Measurements from ENCODE around the gene CWC27.

Gene CWC27

GRCh38 chr5:65050826-65051498, 282.2 kb downstream of the CWC27 start:
- Histone ChIP-seq H3K27ac (no peak overlapping the region), H3K4me3 (IDR thresholded peaks at IDR 0.05; ENCODE audit: insufficient read depth, low read depth, low read length) (no peak overlapping the region), H3K9ac (no peak overlapping the region), H3K4me2 (no peak overlapping the region), H2AFZ (ENCODE audit: low read depth) (no peak overlapping the region), H3K4me1 (ENCODE audit: low read depth, poor library complexity, severe bottlenecking) (peaks cover 5% of the 10 kb centered on the region), H4K20me1 (ENCODE audit: insufficient read depth) (no peaks in the 10 kb centered on the region), H3K27me3 (ENCODE audit: insufficient read depth, low read depth) (no peaks in the 10 kb centered on the region), H3K79me2 (ENCODE audit: insufficient read depth, low read depth) (no peaks in the 10 kb centered on the region), H3K36me3 (ENCODE audit: insufficient read depth) (no peaks in the 10 kb centered on the region)
- TF ChIP-seq CTCF (conservative IDR thresholded peaks at IDR 0.05; ENCODE audit: low read depth, low read length), result no peak

GRCh38 chr5:65055938-65056337, 287.2 kb downstream of the CWC27 start:
- Histone ChIP-seq H4K20me1 (ENCODE audit: insufficient read depth) (no peaks in the 10 kb centered on the region), H3K79me2 (ENCODE audit: insufficient read depth, low read depth) (no peaks in the 10 kb centered on the region), H3K27ac (no peak overlapping the region), H3K27me3 (ENCODE audit: insufficient read depth, low read depth) (no peaks in the 10 kb centered on the region), H2AFZ (ENCODE audit: low read depth) (no peak overlapping the region), H3K4me3 (IDR thresholded peaks at IDR 0.05; ENCODE audit: insufficient read depth, low read depth, low read length) (no peak overlapping the region), H3K4me2 (no peak overlapping the region), H3K36me3 (ENCODE audit: insufficient read depth) (no peaks in the 10 kb centered on the region), H3K9ac (no peak overlapping the region), H3K4me1 (ENCODE audit: low read depth, poor library complexity, severe bottlenecking) (no peaks in the 10 kb centered on the region)
- no peak for TF ChIP-seq CTCF (conservative IDR thresholded peaks at IDR 0.05; ENCODE audit: low read depth, low read length)

GRCh38 chr5:65059681-65060598, 291.2 kb downstream of the CWC27 start:
- Histone ChIP-seq H3K4me3 (IDR thresholded peaks at IDR 0.05; ENCODE audit: insufficient read depth, low read depth, low read length) (no peak overlapping the region), H2AFZ (ENCODE audit: low read depth) (no peak overlapping the region), H3K4me1 (ENCODE audit: low read depth, poor library complexity, severe bottlenecking) (no peaks in the 10 kb centered on the region), H3K36me3 (ENCODE audit: insufficient read depth) (no peaks in the 10 kb centered on the region), H3K9ac (no peak overlapping the region), H4K20me1 (ENCODE audit: insufficient read depth) (no peaks in the 10 kb centered on the region), H3K27me3 (ENCODE audit: insufficient read depth, low read depth) (no peaks in the 10 kb centered on the region), H3K4me2 (no peak overlapping the region), H3K79me2 (ENCODE audit: insufficient read depth, low read depth) (no peaks in the 10 kb centered on the region), H3K27ac (no peak overlapping the region)
- no peak for TF ChIP-seq CTCF (conservative IDR thresholded peaks at IDR 0.05; ENCODE audit: low read depth, low read length)

- Histone ChIP-seq H3K4me2 (no peak overlapping the region), H2AFZ (ENCODE audit: low read depth) (no peak overlapping the region), H3K36me3 (ENCODE audit: insufficient read depth) (no peaks in the 10 kb centered on the region), H3K9ac (no peak overlapping the region), H4K20me1 (ENCODE audit: insufficient read depth) (no peaks in the 10 kb centered on the region), H3K27me3 (ENCODE audit: insufficient read depth, low read depth) (no peaks in the 10 kb centered on the region), H3K4me1 (ENCODE audit: low read depth, poor library complexity, severe bottlenecking) (no peaks in the 10 kb centered on the region), H3K79me2 (ENCODE audit: insufficient read depth, low read depth) (no peaks in the 10 kb centered on the region), H3K27ac (no peak overlapping the region), H3K4me3 (IDR thresholded peaks at IDR 0.05; ENCODE audit: insufficient read depth, low read depth, low read length) (no peak overlapping the region)
- no peak for TF ChIP-seq CTCF (conservative IDR thresholded peaks at IDR 0.05; ENCODE audit: low read depth, low read length)
Measured at GRCh38 chr5:65061250-65061973, 292.7 kb downstream of the CWC27 start.
